ENCODE results near the gene SLC39A2.

- TF ChIP-seq CTCF (optimal IDR thresholded peaks at IDR 0.05 in 1 of 3, IDR thresholded peaks at IDR 0.05 in 1 of 3, conservative IDR thresholded peaks at IDR 0.05 in 1 of 3; ENCODE audit: extremely low read depth in 1 of 3, insufficient read depth in 2 of 3, low read length in 3 of 3) (no peak), EZH2 (IDR thresholded peaks at IDR 0.05; ENCODE audit: low read length) (no peak)
Observed at GRCh38 chr14:21018286-21018685, 19.2 kb downstream of the SLC39A2 start.

Data from keratinocyte (primary cell).